HCT116 (cell line): Measurements from ENCODE around the gene ATXN1. TPM values are rescaled to one million over a fixed set of nuclear protein-coding genes. Genes with fewer than 3 reads are reported as not detected.

ENCODE experiments used
- ATAC-seq: fragments of 200-7000 bp; cut with Tn5 transposase; 2 replicates; pipeline ENCODE4 v1.9.1; 2020; ENCODE audit warnings: mild to moderate bottlenecking, moderate library complexity
- BruUV-seq: library from RNA; stranded (reverse); fragments of 400-500 nt; replicated peaks from 2 replicates; lab custom pipeline; 2021; lab: Mats Ljungman, UMichigan
- CTCF ChIA-PET: fragments of 300-600 bp; sonication (Branson Sonifier 250); formaldehyde crosslinking; loops from one replicate; lab custom pipeline; 2021; ENCODE audit warnings: antibody characterized with exemption; lab: Charles Lee
- POLR2A ChIA-PET: fragments of 300-600, 350-600 bp; sonication (Branson Sonifier 250); formaldehyde crosslinking; loops from one replicate; lab custom pipeline; 2021; ENCODE audit warnings: antibody characterized with exemption; lab: Charles Lee
- RAD21 ChIA-PET, 2 experiments: fragments of 300-600 bp; sonication (Branson Sonifier 250); formaldehyde crosslinking; loops; one replicate each; lab custom pipeline; 2023; ENCODE audit warnings: low total read pairs in 2 of 2; ENCODE audit not compliant: uncharacterized antibody in 2 of 2, unreplicated experiment in 2 of 2, low non-redundant PET in 1 of 2; lab: Charles Lee
- DNase-seq: peaks from one replicate; pipeline ENCODE4 v3.0.0-alpha.2; 2010; ENCODE audit warnings: low read depth, low spot score
- H2AFZ ChIP-seq: fragments of 200-600 bp; shearing (Covaris generic), sonication (generic); 2 replicates; pipeline ENCODE4 v1.6.1; 2017; ENCODE audit warnings: low read depth, mixed run types, mixed read lengths, antibody characterized with exemption, low read length; ENCODE audit not compliant: poor library complexity, severe bottlenecking
- H3K27ac ChIP-seq: 2 replicates; pipeline ENCODE4 v1.5.1; 2012; ENCODE audit warnings: low read depth, low read length
- H3K27me3 ChIP-seq: fragments of 200-600 bp; sonication (generic); 2 replicates; pipeline ENCODE4 v1.6.1; 2016; ENCODE audit warnings: mixed run types, low read length, mixed read lengths; ENCODE audit not compliant: insufficient read depth
- H3K36me3 ChIP-seq, 2 experiments: fragments of 200-500 bp in 1 of 2; fragments of 200-600 bp in 1 of 2; sonication (Bioruptor generic) in 1 of 2; sonication (generic) in 1 of 2; 2 replicates each; pipeline versions ENCODE4 v1.5.1 to v1.6.1; 2014 to 2016; ENCODE audit warnings: low read length in 2 of 2, inconsistent platforms in 1 of 2, mixed read lengths in 1 of 2, mixed run types in 1 of 2; ENCODE audit not compliant: insufficient read depth in 2 of 2, control insufficient read depth in 1 of 2
- H3K4me1 ChIP-seq, 2 experiments: fragments of 200-600 bp in 1 of 2; sonication (generic) in 1 of 2; 2 replicates each; pipeline versions ENCODE4 v1.5.1 to v1.6.1; 2012 to 2017; ENCODE audit warnings: low read length in 2 of 2, inconsistent platforms in 1 of 2, mild to moderate bottlenecking in 1 of 2, mixed read lengths in 1 of 2, mixed run types in 1 of 2, moderate library complexity in 1 of 2; ENCODE audit not compliant: insufficient read depth in 2 of 2, control insufficient read depth in 1 of 2
- H3K4me2 ChIP-seq: fragments of 200-600 bp; sonication (generic); 2 replicates; pipeline ENCODE4 v1.6.1; 2017; ENCODE audit warnings: mixed run types, low read length, mixed read lengths
- H3K4me3 ChIP-seq, 2 experiments: fragments of 200-600 bp in 1 of 2; sonication (generic) in 1 of 2; replicated peaks in 1 of 2; 2 replicates each; pipeline ENCODE4 v1.5.1; 2011 to 2016; ENCODE audit warnings: low read length in 2 of 2, control low read depth in 1 of 2, low read depth in 1 of 2, mild to moderate bottlenecking in 1 of 2, mixed read lengths in 1 of 2, mixed run types in 1 of 2
- H3K79me2 ChIP-seq: fragments of 200-600 bp; sonication (generic); 2 replicates; pipeline ENCODE4 v1.6.1; 2017; ENCODE audit warnings: mild to moderate bottlenecking, mixed run types, low read length, moderate library complexity, mixed read lengths; ENCODE audit not compliant: insufficient read depth
- H3K9ac ChIP-seq: fragments of 200-600 bp; sonication (generic); 2 replicates; pipeline ENCODE4 v1.6.1; 2016; ENCODE audit warnings: low read length, mixed read lengths
- H3K9me2 ChIP-seq: fragments of 200-600 bp; sonication (generic), shearing (Covaris generic); 2 replicates; pipeline ENCODE4 v1.6.1; 2017; ENCODE audit warnings: mixed run types, mild to moderate bottlenecking, moderate library complexity; ENCODE audit not compliant: insufficient read depth
- H3K9me3 ChIP-seq, 2 experiments: fragments of 200-500 bp in 1 of 2; fragments of 200-600 bp in 1 of 2; sonication (Bioruptor generic) in 1 of 2; sonication (generic) in 1 of 2; 2 replicates each; pipeline ENCODE4 v1.6.1; 2014 to 2017; ENCODE audit warnings: low read length in 2 of 2, mixed read lengths in 2 of 2, inconsistent platforms in 1 of 2, low read depth in 1 of 2, mild to moderate bottlenecking in 1 of 2, mixed run types in 1 of 2, moderate library complexity in 1 of 2; ENCODE audit not compliant: control insufficient read depth in 1 of 2, insufficient read depth in 1 of 2
- H4K20me1 ChIP-seq: fragments of 200-600 bp; sonication (generic), shearing (Covaris generic); 2 replicates; pipeline ENCODE4 v1.6.1; 2017; ENCODE audit warnings: mixed run types, mild to moderate bottlenecking, moderate library complexity; ENCODE audit not compliant: insufficient read depth
- CBX3 ChIP-seq: IDR thresholded peaks from 2 replicates; pipeline ENCODE4 v1.6.1; 2012; ENCODE audit warnings: low read depth
- EGR1 ChIP-seq: IDR thresholded peaks from 2 replicates; pipeline ENCODE4 v1.6.1; 2012; ENCODE audit warnings: low read depth
- ELF1 ChIP-seq: IDR thresholded peaks from 2 replicates; pipeline ENCODE4 v1.6.1; 2012; ENCODE audit warnings: low read depth, borderline replicate concordance
- EZH2 ChIP-seq: fragments of 200-600 bp; sonication (generic); IDR thresholded peaks from 2 replicates; pipeline ENCODE4 v1.6.1; 2017; ENCODE audit warnings: antibody characterized with exemption, mixed run types
- EZH2phosphoT487 ChIP-seq: fragments of 200-600 bp; IDR thresholded peaks from 2 replicates; pipeline ENCODE4 v1.6.1; 2018; ENCODE audit warnings: antibody characterized with exemption, borderline replicate concordance
- FOSL1 ChIP-seq: IDR thresholded peaks from 2 replicates; pipeline ENCODE4 v1.6.1; 2012; ENCODE audit warnings: low read depth
- POLR2AphosphoS5 ChIP-seq: IDR thresholded peaks from 2 replicates; pipeline ENCODE4 v1.6.1; 2011; ENCODE audit warnings: mild to moderate bottlenecking, low read depth, low read length, moderate library complexity
- RAD21 ChIP-seq: IDR thresholded peaks from 2 replicates; pipeline ENCODE4 v1.6.1; 2012; ENCODE audit warnings: low read depth, mild to moderate bottlenecking
- SIN3A ChIP-seq: IDR thresholded peaks from 2 replicates; pipeline ENCODE4 v1.6.1; 2012; ENCODE audit warnings: low read depth
- SP1 ChIP-seq: IDR thresholded peaks from 2 replicates; pipeline ENCODE4 v1.6.1; 2012; ENCODE audit warnings: low read depth
- SRF ChIP-seq: IDR thresholded peaks from 2 replicates; pipeline ENCODE4 v1.6.1; 2012; ENCODE audit warnings: low read depth
- ZFX ChIP-seq: fragments of 450-650 bp; IDR thresholded peaks from 2 replicates; pipeline ENCODE4 v1.6.1; 2017
- ZNF274 ChIP-seq: fragments of 200-500 bp; sonication (Bioruptor generic); IDR thresholded peaks from 2 replicates; pipeline ENCODE4 v1.6.1; 2014; ENCODE audit warnings: mild to moderate bottlenecking, low read depth, low read length, inconsistent platforms
- intact Hi-C: fragments of 100-400 bp; cut with micrococcal nuclease; formaldehyde crosslinking; loops from 2 replicates; pipeline ENCODE4 v1.10.0; 2022
- total RNA-seq: library from RNA; stranded (reverse); gene quantifications from one replicate; pipeline ENCODE4 v1.2.1, GENCODE V29; 2021; ENCODE audit not compliant: unreplicated experiment
- TF ChIP-seq, protein P1 (sequence below): IDR thresholded peaks from 2 replicates; pipeline ENCODE4 v1.6.1; 2012
- TF ChIP-seq, protein P2 (sequence below): IDR thresholded peaks from 2 replicates; pipeline ENCODE4 v1.6.1; 2012; ENCODE audit warnings: low read depth
- TF ChIP-seq, protein P3 (sequence below): IDR thresholded peaks from 2 replicates; pipeline ENCODE4 v1.6.1; 2011; ENCODE audit warnings: mild to moderate bottlenecking, low read length, moderate library complexity; ENCODE audit not compliant: insufficient replicate concordance; ENCODE audit errors: extremely low read depth

The ATXN1 gene
- total RNA-seq, 1 experiment from 2014 or later = 21.0 TPM

GRCh38 chr6:16427124-16427523 lies 334.1 kb downstream of the ATXN1 start:
- no peak overlapping the region for H3K27ac ChIP-seq
- ChIA-PET CTCF (no interaction called here), POLR2A (no interaction called here), RAD21 (no interaction called here)
- H4K20me1 ChIP-seq = no peaks in the 10 kb centered on the region
- DNase-seq (no peak), ATAC-seq (no peak)
- no peak overlapping the region for H3K9ac ChIP-seq
- BruUV-seq = no TSS peak
- TF ChIP-seq RAD21 (no peak), ZNF274 (no peak), FOSL1 (no peak), SIN3A (no peak), POLR2AphosphoS5 (no peak), CBX3 (no peak), SRF (no peak), SP1 (no peak), EZH2 (no peak), EGR1 (no peak), ELF1 (no peak), EZH2phosphoT487 (no peak), ZFX (no peak)
- TF ChIP-seq, protein P1, sequence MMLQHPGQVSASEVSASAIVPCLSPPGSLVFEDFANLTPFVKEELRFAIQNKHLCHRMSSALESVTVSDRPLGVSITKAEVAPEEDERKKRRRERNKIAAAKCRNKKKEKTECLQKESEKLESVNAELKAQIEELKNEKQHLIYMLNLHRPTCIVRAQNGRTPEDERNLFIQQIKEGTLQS = no peak
- TF ChIP-seq, protein P2, sequence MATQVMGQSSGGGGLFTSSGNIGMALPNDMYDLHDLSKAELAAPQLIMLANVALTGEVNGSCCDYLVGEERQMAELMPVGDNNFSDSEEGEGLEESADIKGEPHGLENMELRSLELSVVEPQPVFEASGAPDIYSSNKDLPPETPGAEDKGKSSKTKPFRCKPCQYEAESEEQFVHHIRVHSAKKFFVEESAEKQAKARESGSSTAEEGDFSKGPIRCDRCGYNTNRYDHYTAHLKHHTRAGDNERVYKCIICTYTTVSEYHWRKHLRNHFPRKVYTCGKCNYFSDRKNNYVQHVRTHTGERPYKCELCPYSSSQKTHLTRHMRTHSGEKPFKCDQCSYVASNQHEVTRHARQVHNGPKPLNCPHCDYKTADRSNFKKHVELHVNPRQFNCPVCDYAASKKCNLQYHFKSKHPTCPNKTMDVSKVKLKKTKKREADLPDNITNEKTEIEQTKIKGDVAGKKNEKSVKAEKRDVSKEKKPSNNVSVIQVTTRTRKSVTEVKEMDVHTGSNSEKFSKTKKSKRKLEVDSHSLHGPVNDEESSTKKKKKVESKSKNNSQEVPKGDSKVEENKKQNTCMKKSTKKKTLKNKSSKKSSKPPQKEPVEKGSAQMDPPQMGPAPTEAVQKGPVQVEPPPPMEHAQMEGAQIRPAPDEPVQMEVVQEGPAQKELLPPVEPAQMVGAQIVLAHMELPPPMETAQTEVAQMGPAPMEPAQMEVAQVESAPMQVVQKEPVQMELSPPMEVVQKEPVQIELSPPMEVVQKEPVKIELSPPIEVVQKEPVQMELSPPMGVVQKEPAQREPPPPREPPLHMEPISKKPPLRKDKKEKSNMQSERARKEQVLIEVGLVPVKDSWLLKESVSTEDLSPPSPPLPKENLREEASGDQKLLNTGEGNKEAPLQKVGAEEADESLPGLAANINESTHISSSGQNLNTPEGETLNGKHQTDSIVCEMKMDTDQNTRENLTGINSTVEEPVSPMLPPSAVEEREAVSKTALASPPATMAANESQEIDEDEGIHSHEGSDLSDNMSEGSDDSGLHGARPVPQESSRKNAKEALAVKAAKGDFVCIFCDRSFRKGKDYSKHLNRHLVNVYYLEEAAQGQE = no peak
- TF ChIP-seq, protein P3, sequence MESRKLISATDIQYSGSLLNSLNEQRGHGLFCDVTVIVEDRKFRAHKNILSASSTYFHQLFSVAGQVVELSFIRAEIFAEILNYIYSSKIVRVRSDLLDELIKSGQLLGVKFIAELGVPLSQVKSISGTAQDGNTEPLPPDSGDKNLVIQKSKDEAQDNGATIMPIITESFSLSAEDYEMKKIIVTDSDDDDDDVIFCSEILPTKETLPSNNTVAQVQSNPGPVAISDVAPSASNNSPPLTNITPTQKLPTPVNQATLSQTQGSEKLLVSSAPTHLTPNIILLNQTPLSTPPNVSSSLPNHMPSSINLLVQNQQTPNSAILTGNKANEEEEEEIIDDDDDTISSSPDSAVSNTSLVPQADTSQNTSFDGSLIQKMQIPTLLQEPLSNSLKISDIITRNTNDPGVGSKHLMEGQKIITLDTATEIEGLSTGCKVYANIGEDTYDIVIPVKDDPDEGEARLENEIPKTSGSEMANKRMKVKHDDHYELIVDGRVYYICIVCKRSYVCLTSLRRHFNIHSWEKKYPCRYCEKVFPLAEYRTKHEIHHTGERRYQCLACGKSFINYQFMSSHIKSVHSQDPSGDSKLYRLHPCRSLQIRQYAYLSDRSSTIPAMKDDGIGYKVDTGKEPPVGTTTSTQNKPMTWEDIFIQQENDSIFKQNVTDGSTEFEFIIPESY = no peak
- H2AFZ ChIP-seq = no peak overlapping the region
- no peaks in the 10 kb centered on the region for H3K9me2 ChIP-seq
- no peaks in the 10 kb centered on the region for H3K79me2 ChIP-seq
- intact Hi-C loops = no loop called here
- no peak overlapping the region for H3K4me2 ChIP-seq
- no peak overlapping the region for H3K4me3 ChIP-seq
- no peaks in the 10 kb centered on the region for H3K27me3 ChIP-seq
- no peaks in the 10 kb centered on the region for H3K4me1 ChIP-seq
- no peaks in the 10 kb centered on the region for H3K9me3 ChIP-seq
- H3K36me3 ChIP-seq = no peaks in the 10 kb centered on the region
